Measurements from ENCODE around the gene CEP83. TPM values are rescaled to one million over a fixed set of nuclear protein-coding genes. Genes with fewer than 3 reads are reported as not detected.
A peak's percentile ranks its signal among the peaks of the same experiment; 100 is the strongest.

Gene CEP83
- total and polyA plus RNA-seq, 8 donors, result 11.9 to 46.1 (median 38.8) TPM

GRCh38 chr12:94265966-94266745 is 193.5 kb downstream of the CEP83 start:
- Histone ChIP-seq H3K4me1 (peaks cover 23 to 62% of the 10 kb centered on the region in 2 donors), H3K36me3 (peaks cover 0 to 20% of the 10 kb centered on the region in 2 donors), H3K27me3 (no peaks in the 10 kb centered on the region), H3K27ac (peak overlapping the region; percentile 50 to 71), H3K9me3 (no peaks in the 10 kb centered on the region), H3K4me3 (no peak overlapping the region)
- no peak for TF ChIP-seq CTCF (IDR thresholded peaks at IDR 0.05)
- DNase-seq (no peak), ATAC-seq (no peak)
- intact Hi-C loops (cut with DNase I), result no loop called here

- no peak for TF ChIP-seq CTCF (IDR thresholded peaks at IDR 0.05)
- H3K4me3 ChIP-seq, result no peak overlapping the region
- no peaks in the 10 kb centered on the region for H3K9me3 ChIP-seq
- H3K36me3 ChIP-seq, result peaks cover 0 to 26% of the 10 kb centered on the region in 2 donors
- intact Hi-C loops (cut with DNase I), result no loop called here
- ATAC-seq (no peak), DNase-seq (no peak)
- H3K4me1 ChIP-seq, result peaks cover 23 to 67% of the 10 kb centered on the region in 2 donors
- H3K27me3 ChIP-seq, result no peaks in the 10 kb centered on the region
- H3K27ac ChIP-seq, result peak overlapping the region; percentile 50 to 71
These were observed 194.1 kb downstream of the CEP83 start for GRCh38 chr12:94265539-94265938.

GRCh38 chr12:94264736-94265485 is 194.8 kb downstream of the CEP83 start:
- ATAC-seq, result no peak
- Histone ChIP-seq H3K27ac (peak overlapping the region; percentile 71 to 85), H3K4me3 (no peak overlapping the region), H3K4me1 (peaks cover 23 to 67% of the 10 kb centered on the region in 2 donors), H3K27me3 (no peaks in the 10 kb centered on the region), H3K36me3 (peaks cover 0 to 33% of the 10 kb centered on the region in 2 donors), H3K9me3 (no peaks in the 10 kb centered on the region)
- TF ChIP-seq CTCF (IDR thresholded peaks at IDR 0.05), result no peak
- DNase-seq, result no peak
- intact Hi-C loops (cut with DNase I), result no loop called here

GRCh38 chr12:94263905-94264561 is 195.6 kb downstream of the CEP83 start:
- no peaks in the 10 kb centered on the region for H3K9me3 ChIP-seq
- DNase-seq, result peak in 2 of 4 donors; percentile 82 to 84
- H3K4me3 ChIP-seq, result no peak overlapping the region
- peaks cover 0 to 32% of the 10 kb centered on the region in 2 donors for H3K36me3 ChIP-seq
- intact Hi-C loops (cut with DNase I), result no loop called here
- TF ChIP-seq CTCF (IDR thresholded peaks at IDR 0.05), result no peak
- peaks cover 23 to 67% of the 10 kb centered on the region in 2 donors for H3K4me1 ChIP-seq
- H3K27me3 ChIP-seq, result no peaks in the 10 kb centered on the region
- H3K27ac ChIP-seq, result peak overlapping the region; percentile 85 to 94
- ATAC-seq, result peak; percentile 43

All from left lung (tissue), 10 donors.